Left cardiac atrium (tissue), 4 donors: Measurements from ENCODE around the gene TANK. TPM values are rescaled to one million over a fixed set of nuclear protein-coding genes. Genes with fewer than 3 reads are reported as not detected.
"Not testable (repeated sequence)": the region's sequence is repeated elsewhere in the genome, so short reads cannot be mapped to it uniquely, and the experiment has no call there.

ENCODE experiments used
- ATAC-seq, 2 donors: fragments of 200-7000 bp; cut with Tn5 transposase; one replicate each; pipeline ENCODE4 v1.9.1; 2020; ENCODE audit warnings: mild to moderate bottlenecking in 2 of 2, moderate library complexity in 2 of 2
- DNase-seq: peaks from one replicate; pipeline ENCODE4 v3.0.0-alpha.2; 2020
- intact Hi-C, 2 donors: fragments of 100-400 bp; cut with DNase I; formaldehyde crosslinking; loops; one replicate each; pipeline versions ENCODE4 v1.14.1 to v1.15.1; 2022 to 2023
- total RNA-seq, 2 donors: library from RNA; stranded (reverse); fragmentation: NEBNext Ultra II Directional; extraction: Animal tissue kit (Norgen Biotek cat#: 25700); gene quantifications; one replicate each; pipeline ENCODE4 v1.2.1, GENCODE V29; 2021
- donor health status: DM: no; HTN: yes; CAD: no.
- donor health status: DM: no; HTN: yes; CAD: no; lungs with severe emphysema.
- donor health status: DM: yes; HTN: yes; CAD: no.
- donor health status: Dilated cardiomyopathy.

The TANK gene
- total RNA-seq, 2 donors from 2014 or later, result 33.6 to 33.7 TPM

- ATAC-seq, result no peak
- intact Hi-C loops, result no loop called here
These were observed 962 bp downstream of the TANK start for GRCh38 chr2:161161074-161161706.

GRCh38 chr2:161163440-161163839 lies 3.2 kb downstream of the TANK start:
- ATAC-seq (no peak), DNase-seq (no peak)
- intact Hi-C loops, result no loop called here

More at GRCh38 chr2:161161074-161161706, 962 bp downstream of the TANK start:
- DNase-seq, result no peak

- intact Hi-C loops, result no loop called here
- DNase-seq, result no peak
- no peak for ATAC-seq
These were observed 3.9 kb downstream of the TANK start for GRCh38 chr2:161164161-161164560.

GRCh38 chr2:161165266-161165665 lies 5.0 kb downstream of the TANK start:
- intact Hi-C loops, result no loop called here
- ATAC-seq (no peak), DNase-seq (no peak)

- DNase-seq (no peak), ATAC-seq (no peak)
- intact Hi-C loops, result no loop called here
These were observed 5.6 kb downstream of the TANK start for GRCh38 chr2:161165811-161166210.

GRCh38 chr2:161166538-161167409 lies 6.5 kb downstream of the TANK start:
- DNase-seq (no peak), ATAC-seq (no peak)
- intact Hi-C loops, result no loop called here

- ATAC-seq (no peak), DNase-seq (no peak)
- intact Hi-C loops, result no loop called here
These were observed 9.1 kb downstream of the TANK start for GRCh38 chr2:161169335-161169734.

- DNase-seq (no peak), ATAC-seq (no peak)
- intact Hi-C loops, result no loop called here
These were observed 10.1 kb downstream of the TANK start for GRCh38 chr2:161170377-161170776.

GRCh38 chr2:161170958-161171932 lies 11.0 kb downstream of the TANK start:
- intact Hi-C loops, result no loop called here
- DNase-seq (no peak), ATAC-seq (no peak)

- no peak for ATAC-seq
- intact Hi-C loops, result no loop called here
- DNase-seq, result no peak
These were observed 12.8 kb downstream of the TANK start for GRCh38 chr2:161172901-161173540.

GRCh38 chr2:161173541-161174194 lies 13.4 kb downstream of the TANK start:
- ATAC-seq, result no peak

GRCh38 chr2:161177969-161178368 lies 17.7 kb downstream of the TANK start:
- no peak for DNase-seq
- no peak for ATAC-seq
- intact Hi-C loops, result no loop called here

More at GRCh38 chr2:161173541-161174194, 13.4 kb downstream of the TANK start:
- DNase-seq, result no peak
- intact Hi-C loops, result no loop called here

- intact Hi-C loops, result no loop called here
- ATAC-seq (no peak), DNase-seq (no peak)
These were observed 18.5 kb downstream of the TANK start for GRCh38 chr2:161178756-161179155.

GRCh38 chr2:161190050-161190449 lies 29.8 kb downstream of the TANK start:
- ATAC-seq, result no peak
- no peak for DNase-seq
- intact Hi-C loops, result no loop called here

GRCh38 chr2:161195602-161196001 lies 35.4 kb downstream of the TANK start:
- DNase-seq, intact Hi-C loops, ATAC-seq: not testable (repeated sequence)

- intact Hi-C loops, result no loop called here
- DNase-seq (no peak), ATAC-seq (no peak)
These were observed 39.9 kb downstream of the TANK start for GRCh38 chr2:161199912-161200701.

GRCh38 chr2:161204846-161205245 lies 44.6 kb downstream of the TANK start:
- DNase-seq, result no peak
- ATAC-seq, result no peak
- intact Hi-C loops, result no loop called here
